HEK293 (cell line): Measurements from ENCODE around the gene DENR.

Experiments
- CTCF ChIA-PET: fragments of 350-600 bp; formaldehyde crosslinking; extraction: SDS; loops from one replicate; lab custom pipeline; 2021; ENCODE audit warnings: antibody characterized with exemption; lab: Yijun Ruan, JAX
- POLR2A ChIA-PET: fragments of 300-600 bp; formaldehyde crosslinking; extraction: SDS; loops from one replicate; lab custom pipeline; 2020; ENCODE audit warnings: antibody characterized with exemption, inconsistent platforms; lab: Yijun Ruan, JAX
- H3K27ac ChIP-seq: fragments of 200-500 bp; sonication (Bioruptor generic); 2 replicates; pipeline ENCODE4 v1.5.1; 2014; ENCODE audit warnings: low read depth, low read length, control low read depth, inconsistent platforms; ENCODE audit errors: extremely low read depth
- H3K36me3 ChIP-seq, 2 experiments: fragments of 200-500 bp in 1 of 2; sonication (Bioruptor generic) in 1 of 2; 1 replicate in 1 of 2; 2 replicates in 1 of 2; pipeline ENCODE4 v1.5.1; 2014 to 2017; ENCODE audit warnings: inconsistent platforms in 2 of 2, low read length in 2 of 2; ENCODE audit not compliant: control insufficient read depth in 2 of 2, insufficient read depth in 1 of 2
- H3K4me1 ChIP-seq: fragments of 200-500 bp; sonication (Bioruptor generic); 2 replicates; pipeline ENCODE4 v1.5.1; 2014; ENCODE audit warnings: mild to moderate bottlenecking, low read length, inconsistent platforms; ENCODE audit not compliant: control insufficient read depth, insufficient read depth
- H3K4me3 ChIP-seq: 2 replicates; pipeline ENCODE4 v1.5.1; 2011; ENCODE audit warnings: low read depth, mild to moderate bottlenecking, control low read depth, low read length, moderate library complexity
- H3K9me3 ChIP-seq: fragments of 200-500 bp; sonication (Bioruptor generic); 2 replicates; pipeline ENCODE4 v1.5.1; 2014; ENCODE audit warnings: low read depth, low read length, inconsistent platforms; ENCODE audit not compliant: control insufficient read depth, insufficient read depth
- OSR2 ChIP-seq: fragments of 450-650 bp; formaldehyde crosslinking; IDR thresholded peaks from 2 replicates; pipeline ENCODE4 v1.5.1; 2016; ENCODE audit warnings: missing biosample characterization, missing genetic modification characterization
- PRDM1 ChIP-seq: fragments of 450-650 bp; formaldehyde crosslinking; IDR thresholded peaks from 2 replicates; pipeline ENCODE4; 2016; ENCODE audit warnings: missing biosample characterization, missing genetic modification characterization
- ZBTB20 ChIP-seq: fragments of 450-650 bp; formaldehyde crosslinking; IDR thresholded peaks from 2 replicates; pipeline ENCODE4 v1.5.1; 2016; ENCODE audit warnings: missing biosample characterization, missing genetic modification characterization
- ZEB2 ChIP-seq: fragments of 450-650 bp; formaldehyde crosslinking; IDR thresholded peaks from 2 replicates; pipeline ENCODE4 v1.5.1; 2016; ENCODE audit warnings: missing biosample characterization, missing genetic modification characterization
- ZNF169 ChIP-seq: fragments of 450-650 bp; formaldehyde crosslinking; IDR thresholded peaks from 2 replicates; pipeline ENCODE4 v1.5.1; 2016; ENCODE audit warnings: missing biosample characterization, missing genetic modification characterization
- ZNF184 ChIP-seq: fragments of 450-650 bp; IDR thresholded peaks from 2 replicates; pipeline ENCODE4 v1.5.1; 2018; ENCODE audit warnings: missing biosample characterization, mild to moderate bottlenecking, missing genetic modification characterization
- ZNF19 ChIP-seq: fragments of 450-650 bp; formaldehyde crosslinking; IDR thresholded peaks from 2 replicates; pipeline ENCODE4; 2016; ENCODE audit warnings: missing biosample characterization, missing genetic modification characterization, low read depth
- ZNF223 ChIP-seq: fragments of 450-650 bp; formaldehyde crosslinking; IDR thresholded peaks from 2 replicates; pipeline ENCODE4 v1.5.1; 2016; ENCODE audit warnings: missing biosample characterization, missing genetic modification characterization
- ZNF274 ChIP-seq, 2 experiments: fragments of 200-500 bp in 1 of 2; fragments of 450-650 bp in 1 of 2; sonication (Bioruptor generic) in 1 of 2; formaldehyde crosslinking in 1 of 2; IDR thresholded peaks; 2 replicates each; pipeline versions ENCODE4 v1.5.1 to v1.6.1; 2014 to 2016; ENCODE audit warnings: borderline replicate concordance in 1 of 2, inconsistent platforms in 1 of 2, low read length in 1 of 2, missing biosample characterization in 1 of 2, missing genetic modification characterization in 1 of 2
- ZNF423 ChIP-seq: fragments of 450-650 bp; formaldehyde crosslinking; IDR thresholded peaks from 2 replicates; pipeline ENCODE4 v1.5.1; 2016; ENCODE audit warnings: missing biosample characterization, missing genetic modification characterization
- ZNF426 ChIP-seq: fragments of 450-650 bp; formaldehyde crosslinking; IDR thresholded peaks from 2 replicates; pipeline ENCODE4 v1.5.1; 2017; ENCODE audit warnings: missing biosample characterization, missing genetic modification characterization, mild to moderate bottlenecking, inconsistent platforms, moderate library complexity
- ZNF76 ChIP-seq: fragments of 450-650 bp; formaldehyde crosslinking; IDR thresholded peaks from 2 replicates; pipeline ENCODE4; 2016; ENCODE audit warnings: low read depth, missing biosample characterization, missing genetic modification characterization, borderline replicate concordance
- ZNF777 ChIP-seq: fragments of 450-650 bp; formaldehyde crosslinking; IDR thresholded peaks from 2 replicates; pipeline ENCODE4 v1.5.1; 2017; ENCODE audit warnings: missing biosample characterization, missing genetic modification characterization, borderline replicate concordance
- ZNF843 ChIP-seq: fragments of 450-650 bp; formaldehyde crosslinking; IDR thresholded peaks from 2 replicates; pipeline ENCODE4 v1.5.1; 2016; ENCODE audit warnings: missing biosample characterization, missing genetic modification characterization
- TF ChIP-seq, protein P1 (sequence below): fragments of 450-650 bp; formaldehyde crosslinking; IDR thresholded peaks from 2 replicates; pipeline ENCODE4 v1.5.1; 2016; ENCODE audit warnings: missing biosample characterization, missing genetic modification characterization
- TF ChIP-seq, protein P2 (sequence below): fragments of 450-650 bp; formaldehyde crosslinking; IDR thresholded peaks from 2 replicates; pipeline ENCODE4 v1.5.1; 2016; ENCODE audit warnings: missing biosample characterization, missing genetic modification characterization, borderline replicate concordance
- TF ChIP-seq, protein P3 (sequence below): fragments of 450-650 bp; formaldehyde crosslinking; IDR thresholded peaks from 2 replicates; pipeline ENCODE4 v1.5.1; 2016; ENCODE audit warnings: missing biosample characterization, missing genetic modification characterization
- TF ChIP-seq, protein P4 (sequence below): fragments of 450-650 bp; formaldehyde crosslinking; IDR thresholded peaks from 2 replicates; pipeline ENCODE4 v1.5.1; 2017; ENCODE audit warnings: missing biosample characterization, missing genetic modification characterization
- TF ChIP-seq, protein P5 (sequence below): fragments of 450-650 bp; formaldehyde crosslinking; IDR thresholded peaks from 2 replicates; pipeline ENCODE4 v1.5.1; 2016; ENCODE audit warnings: missing biosample characterization, missing genetic modification characterization
- TF ChIP-seq, protein P6 (sequence below): fragments of 450-650 bp; IDR thresholded peaks from 2 replicates; pipeline ENCODE4 v1.5.1; 2018; ENCODE audit warnings: missing biosample characterization, missing genetic modification characterization

Gene DENR

DNA sequence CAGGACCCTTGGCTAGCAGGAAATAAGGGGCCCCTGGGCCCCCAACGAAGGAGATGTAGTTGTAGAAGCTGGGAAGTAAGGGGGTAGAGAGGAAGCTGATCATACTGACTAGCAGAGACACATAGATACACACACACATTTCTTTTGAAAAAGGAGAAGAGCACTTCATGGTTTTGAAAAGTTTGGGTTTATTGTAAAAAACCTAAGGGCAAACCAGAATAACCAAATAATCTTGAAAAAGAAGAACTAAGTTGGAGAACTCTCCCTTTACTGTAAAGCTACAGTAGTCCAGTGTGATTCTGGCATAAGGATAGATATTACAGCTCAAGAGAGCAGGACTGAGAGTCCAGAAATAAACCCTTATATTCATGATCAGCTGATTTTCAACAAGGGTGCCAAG is 30.2 kb upstream of the DENR start:
- no peak overlapping the region for H3K27ac ChIP-seq
- H3K36me3 ChIP-seq = no peaks in the 10 kb centered on the region
- no peaks in the 10 kb centered on the region for H3K4me1 ChIP-seq
- H3K9me3 ChIP-seq = no peaks in the 10 kb centered on the region
- ChIA-PET CTCF (interaction anchor here (0.6 kb wide), 2 partner anchors 17 to 1229 kb away, joined by 3 to 6 read pairs; no protein-coding TSS in a partner anchor), POLR2A (no interaction called here)
- H3K4me3 ChIP-seq = no peak overlapping the region
- TF ChIP-seq ZBTB20 (tag by site-specific recombination) (no peak), ZNF426 (tag by site-specific recombination) (no peak), ZNF184 (tag by site-specific recombination) (no peak), ZNF223 (tag by site-specific recombination) (no peak), ZNF274 (IDR thresholded peaks at IDR 0.05; ENCODE audit: low read length) (no peak), ZNF274 (tag by site-specific recombination; IDR thresholded peaks at IDR 0.05; ENCODE audit: borderline replicate concordance) (no peak), ZNF423 (no peak), ZNF19 (no peak), ZNF76 (tag by site-specific recombination) (no peak), ZNF777 (tag by site-specific recombination) (no peak), ZEB2 (tag by site-specific recombination) (no peak), PRDM1 (no peak), ZNF169 (no peak), OSR2 (tag by site-specific recombination) (no peak), ZNF843 (tag by site-specific recombination) (no peak)
- TF ChIP-seq, protein P1, sequence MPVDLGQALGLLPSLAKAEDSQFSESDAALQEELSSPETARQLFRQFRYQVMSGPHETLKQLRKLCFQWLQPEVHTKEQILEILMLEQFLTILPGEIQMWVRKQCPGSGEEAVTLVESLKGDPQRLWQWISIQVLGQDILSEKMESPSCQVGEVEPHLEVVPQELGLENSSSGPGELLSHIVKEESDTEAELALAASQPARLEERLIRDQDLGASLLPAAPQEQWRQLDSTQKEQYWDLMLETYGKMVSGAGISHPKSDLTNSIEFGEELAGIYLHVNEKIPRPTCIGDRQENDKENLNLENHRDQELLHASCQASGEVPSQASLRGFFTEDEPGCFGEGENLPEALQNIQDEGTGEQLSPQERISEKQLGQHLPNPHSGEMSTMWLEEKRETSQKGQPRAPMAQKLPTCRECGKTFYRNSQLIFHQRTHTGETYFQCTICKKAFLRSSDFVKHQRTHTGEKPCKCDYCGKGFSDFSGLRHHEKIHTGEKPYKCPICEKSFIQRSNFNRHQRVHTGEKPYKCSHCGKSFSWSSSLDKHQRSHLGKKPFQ = no peak
- TF ChIP-seq, protein P2, sequence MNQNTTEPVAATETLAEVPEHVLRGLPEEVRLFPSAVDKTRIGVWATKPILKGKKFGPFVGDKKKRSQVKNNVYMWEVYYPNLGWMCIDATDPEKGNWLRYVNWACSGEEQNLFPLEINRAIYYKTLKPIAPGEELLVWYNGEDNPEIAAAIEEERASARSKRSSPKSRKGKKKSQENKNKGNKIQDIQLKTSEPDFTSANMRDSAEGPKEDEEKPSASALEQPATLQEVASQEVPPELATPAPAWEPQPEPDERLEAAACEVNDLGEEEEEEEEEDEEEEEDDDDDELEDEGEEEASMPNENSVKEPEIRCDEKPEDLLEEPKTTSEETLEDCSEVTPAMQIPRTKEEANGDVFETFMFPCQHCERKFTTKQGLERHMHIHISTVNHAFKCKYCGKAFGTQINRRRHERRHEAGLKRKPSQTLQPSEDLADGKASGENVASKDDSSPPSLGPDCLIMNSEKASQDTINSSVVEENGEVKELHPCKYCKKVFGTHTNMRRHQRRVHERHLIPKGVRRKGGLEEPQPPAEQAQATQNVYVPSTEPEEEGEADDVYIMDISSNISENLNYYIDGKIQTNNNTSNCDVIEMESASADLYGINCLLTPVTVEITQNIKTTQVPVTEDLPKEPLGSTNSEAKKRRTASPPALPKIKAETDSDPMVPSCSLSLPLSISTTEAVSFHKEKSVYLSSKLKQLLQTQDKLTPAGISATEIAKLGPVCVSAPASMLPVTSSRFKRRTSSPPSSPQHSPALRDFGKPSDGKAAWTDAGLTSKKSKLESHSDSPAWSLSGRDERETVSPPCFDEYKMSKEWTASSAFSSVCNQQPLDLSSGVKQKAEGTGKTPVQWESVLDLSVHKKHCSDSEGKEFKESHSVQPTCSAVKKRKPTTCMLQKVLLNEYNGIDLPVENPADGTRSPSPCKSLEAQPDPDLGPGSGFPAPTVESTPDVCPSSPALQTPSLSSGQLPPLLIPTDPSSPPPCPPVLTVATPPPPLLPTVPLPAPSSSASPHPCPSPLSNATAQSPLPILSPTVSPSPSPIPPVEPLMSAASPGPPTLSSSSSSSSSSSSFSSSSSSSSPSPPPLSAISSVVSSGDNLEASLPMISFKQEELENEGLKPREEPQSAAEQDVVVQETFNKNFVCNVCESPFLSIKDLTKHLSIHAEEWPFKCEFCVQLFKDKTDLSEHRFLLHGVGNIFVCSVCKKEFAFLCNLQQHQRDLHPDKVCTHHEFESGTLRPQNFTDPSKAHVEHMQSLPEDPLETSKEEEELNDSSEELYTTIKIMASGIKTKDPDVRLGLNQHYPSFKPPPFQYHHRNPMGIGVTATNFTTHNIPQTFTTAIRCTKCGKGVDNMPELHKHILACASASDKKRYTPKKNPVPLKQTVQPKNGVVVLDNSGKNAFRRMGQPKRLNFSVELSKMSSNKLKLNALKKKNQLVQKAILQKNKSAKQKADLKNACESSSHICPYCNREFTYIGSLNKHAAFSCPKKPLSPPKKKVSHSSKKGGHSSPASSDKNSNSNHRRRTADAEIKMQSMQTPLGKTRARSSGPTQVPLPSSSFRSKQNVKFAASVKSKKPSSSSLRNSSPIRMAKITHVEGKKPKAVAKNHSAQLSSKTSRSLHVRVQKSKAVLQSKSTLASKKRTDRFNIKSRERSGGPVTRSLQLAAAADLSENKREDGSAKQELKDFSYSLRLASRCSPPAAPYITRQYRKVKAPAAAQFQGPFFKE = no peak
- TF ChIP-seq, protein P3, sequence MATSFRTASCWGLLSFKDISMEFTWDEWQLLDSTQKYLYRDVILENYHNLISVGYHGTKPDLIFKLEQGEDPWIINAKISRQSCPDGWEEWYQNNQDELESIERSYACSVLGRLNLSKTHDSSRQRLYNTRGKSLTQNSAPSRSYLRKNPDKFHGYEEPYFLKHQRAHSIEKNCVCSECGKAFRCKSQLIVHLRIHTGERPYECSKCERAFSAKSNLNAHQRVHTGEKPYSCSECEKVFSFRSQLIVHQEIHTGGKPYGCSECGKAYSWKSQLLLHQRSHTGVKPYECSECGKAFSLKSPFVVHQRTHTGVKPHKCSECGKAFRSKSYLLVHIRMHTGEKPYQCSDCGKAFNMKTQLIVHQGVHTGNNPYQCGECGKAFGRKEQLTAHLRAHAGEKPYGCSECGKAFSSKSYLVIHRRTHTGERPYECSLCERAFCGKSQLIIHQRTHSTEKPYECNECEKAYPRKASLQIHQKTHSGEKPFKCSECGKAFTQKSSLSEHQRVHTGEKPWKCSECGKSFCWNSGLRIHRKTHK (tag by site-specific recombination) = no peak
- TF ChIP-seq, protein P4, sequence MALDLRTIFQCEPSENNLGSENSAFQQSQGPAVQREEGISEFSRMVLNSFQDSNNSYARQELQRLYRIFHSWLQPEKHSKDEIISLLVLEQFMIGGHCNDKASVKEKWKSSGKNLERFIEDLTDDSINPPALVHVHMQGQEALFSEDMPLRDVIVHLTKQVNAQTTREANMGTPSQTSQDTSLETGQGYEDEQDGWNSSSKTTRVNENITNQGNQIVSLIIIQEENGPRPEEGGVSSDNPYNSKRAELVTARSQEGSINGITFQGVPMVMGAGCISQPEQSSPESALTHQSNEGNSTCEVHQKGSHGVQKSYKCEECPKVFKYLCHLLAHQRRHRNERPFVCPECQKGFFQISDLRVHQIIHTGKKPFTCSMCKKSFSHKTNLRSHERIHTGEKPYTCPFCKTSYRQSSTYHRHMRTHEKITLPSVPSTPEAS (tag by site-specific recombination) = no peak
- TF ChIP-seq, protein P5, sequence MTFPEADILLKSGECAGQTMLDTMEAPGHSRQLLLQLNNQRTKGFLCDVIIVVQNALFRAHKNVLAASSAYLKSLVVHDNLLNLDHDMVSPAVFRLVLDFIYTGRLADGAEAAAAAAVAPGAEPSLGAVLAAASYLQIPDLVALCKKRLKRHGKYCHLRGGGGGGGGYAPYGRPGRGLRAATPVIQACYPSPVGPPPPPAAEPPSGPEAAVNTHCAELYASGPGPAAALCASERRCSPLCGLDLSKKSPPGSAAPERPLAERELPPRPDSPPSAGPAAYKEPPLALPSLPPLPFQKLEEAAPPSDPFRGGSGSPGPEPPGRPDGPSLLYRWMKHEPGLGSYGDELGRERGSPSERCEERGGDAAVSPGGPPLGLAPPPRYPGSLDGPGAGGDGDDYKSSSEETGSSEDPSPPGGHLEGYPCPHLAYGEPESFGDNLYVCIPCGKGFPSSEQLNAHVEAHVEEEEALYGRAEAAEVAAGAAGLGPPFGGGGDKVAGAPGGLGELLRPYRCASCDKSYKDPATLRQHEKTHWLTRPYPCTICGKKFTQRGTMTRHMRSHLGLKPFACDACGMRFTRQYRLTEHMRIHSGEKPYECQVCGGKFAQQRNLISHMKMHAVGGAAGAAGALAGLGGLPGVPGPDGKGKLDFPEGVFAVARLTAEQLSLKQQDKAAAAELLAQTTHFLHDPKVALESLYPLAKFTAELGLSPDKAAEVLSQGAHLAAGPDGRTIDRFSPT (tag by site-specific recombination) = no peak
- TF ChIP-seq, protein P6, sequence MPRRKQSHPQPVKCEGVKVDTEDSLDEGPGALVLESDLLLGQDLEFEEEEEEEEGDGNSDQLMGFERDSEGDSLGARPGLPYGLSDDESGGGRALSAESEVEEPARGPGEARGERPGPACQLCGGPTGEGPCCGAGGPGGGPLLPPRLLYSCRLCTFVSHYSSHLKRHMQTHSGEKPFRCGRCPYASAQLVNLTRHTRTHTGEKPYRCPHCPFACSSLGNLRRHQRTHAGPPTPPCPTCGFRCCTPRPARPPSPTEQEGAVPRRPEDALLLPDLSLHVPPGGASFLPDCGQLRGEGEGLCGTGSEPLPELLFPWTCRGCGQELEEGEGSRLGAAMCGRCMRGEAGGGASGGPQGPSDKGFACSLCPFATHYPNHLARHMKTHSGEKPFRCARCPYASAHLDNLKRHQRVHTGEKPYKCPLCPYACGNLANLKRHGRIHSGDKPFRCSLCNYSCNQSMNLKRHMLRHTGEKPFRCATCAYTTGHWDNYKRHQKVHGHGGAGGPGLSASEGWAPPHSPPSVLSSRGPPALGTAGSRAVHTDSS (tag by site-specific recombination) = no peak
